Loucy (cell line): Measurements from ENCODE around the gene DEFB124.

Experiments used
- CTCF ChIP-seq: fragments of 200-600 bp; sonication (generic); conservative IDR thresholded peaks from 2 replicates; pipeline ENCODE4 v1.5.1; 2014; ENCODE audit warnings: mild to moderate bottlenecking, antibody characterized with exemption, low read length
- EZH2phosphoT487 ChIP-seq: fragments of 200-600 bp; IDR thresholded peaks from 2 replicates; pipeline ENCODE4 v1.6.1; 2018; ENCODE audit warnings: antibody characterized with exemption, mild to moderate bottlenecking, moderate library complexity, borderline replicate concordance

DNA sequence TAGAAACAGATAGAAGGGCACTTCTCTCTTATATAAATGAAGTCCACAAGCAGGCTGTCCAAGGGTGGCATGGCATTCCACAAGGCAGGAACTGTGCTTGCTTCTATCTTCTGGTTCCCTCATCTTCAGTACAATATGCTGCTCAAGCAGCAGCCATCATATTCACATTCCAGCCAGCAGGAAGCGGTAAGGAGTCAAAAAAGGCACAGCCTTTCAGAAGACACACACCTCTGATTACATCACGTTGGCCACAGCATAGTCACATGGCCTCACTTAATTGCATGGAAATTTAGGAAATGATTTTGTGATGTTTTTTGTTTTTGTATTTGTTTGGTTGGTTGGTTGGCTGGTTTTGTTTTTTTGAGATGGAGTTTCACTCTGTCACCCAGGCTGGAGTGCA lies 19.2 kb upstream of the DEFB124 start:
- peak; percentile 19; the same call in 1 of the 2 replicates for TF ChIP-seq CTCF
- no peak for TF ChIP-seq EZH2phosphoT487
